ENCODE measurements around the gene CLCN5.

The CLCN5 gene

DNA sequence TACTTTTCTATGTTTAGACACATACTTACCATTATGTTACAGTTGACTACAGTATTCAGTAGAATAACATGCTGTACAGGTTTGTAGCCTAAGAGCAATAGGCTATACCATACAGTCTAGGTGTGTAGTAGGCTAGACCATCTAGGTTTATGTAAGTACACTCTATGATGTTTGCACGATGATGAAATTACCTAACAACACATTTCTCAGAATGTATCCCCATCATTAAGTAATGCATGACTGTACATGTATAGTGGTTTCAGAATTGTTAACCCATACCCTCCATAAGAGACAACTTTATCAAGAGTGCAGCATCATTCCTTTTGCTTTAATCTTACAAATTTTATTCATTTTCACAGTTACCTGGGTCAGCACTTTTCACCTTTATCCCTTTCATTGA lies 126.8 kb downstream of the CLCN5 start:
- no peaks in the 10 kb centered on the region for H3K9me3 ChIP-seq (ENCODE audit: control insufficient read depth, insufficient read depth, low read length)
- peaks cover 5% of the 10 kb centered on the region; the same call in 1 of the 2 replicates for H3K4me1 ChIP-seq (ENCODE audit: control insufficient read depth, insufficient read depth, low read length)
- no peak overlapping the region for H3K4me3 ChIP-seq (ENCODE audit: low read depth, low read length)
- H3K27me3 ChIP-seq (ENCODE audit: control insufficient read depth, insufficient read depth, low read length) = no peaks in the 10 kb centered on the region
- no peaks in the 10 kb centered on the region for H3K36me3 ChIP-seq (ENCODE audit: control insufficient read depth, insufficient read depth, low read length)
- no peak overlapping the region for H3K9ac ChIP-seq (ENCODE audit: low read depth, low read length)
- H3K27ac ChIP-seq (ENCODE audit: low read depth, low read length) = no peak overlapping the region

DNA sequence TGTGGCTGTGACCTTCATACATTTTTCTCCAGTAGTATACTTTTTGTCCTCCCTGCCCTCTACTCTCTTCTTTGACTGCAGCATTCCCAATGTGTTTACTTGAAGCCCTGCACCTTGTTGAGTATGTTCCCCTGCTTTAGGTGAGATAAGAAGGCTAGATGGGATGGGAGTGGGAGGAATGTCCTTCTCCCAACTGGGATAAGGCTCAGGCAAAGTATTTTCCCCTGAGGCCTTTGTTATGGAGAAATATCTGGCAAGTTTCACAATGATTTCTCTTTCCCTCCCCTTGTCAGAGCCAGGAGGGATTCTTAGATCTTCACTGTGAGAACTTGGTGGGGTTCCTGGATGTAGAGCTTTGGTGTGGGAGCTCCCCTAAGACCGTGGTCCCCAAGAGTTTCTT lies 131.8 kb downstream of the CLCN5 start:
- no peak overlapping the region for H3K27ac ChIP-seq (ENCODE audit: low read depth, low read length)
- H3K9me3 ChIP-seq (ENCODE audit: control insufficient read depth, insufficient read depth, low read length) = no peaks in the 10 kb centered on the region; the same call in 1 of the 2 replicates
- H3K4me1 ChIP-seq (ENCODE audit: control insufficient read depth, insufficient read depth, low read length) = peaks cover 8% of the 10 kb centered on the region; the same call in 1 of the 2 replicates
- no peaks in the 10 kb centered on the region for H3K27me3 ChIP-seq (ENCODE audit: control insufficient read depth, insufficient read depth, low read length)
- H3K9ac ChIP-seq (ENCODE audit: low read depth, low read length) = no peak overlapping the region
- no peak overlapping the region for H3K4me3 ChIP-seq (ENCODE audit: low read depth, low read length)
- H3K36me3 ChIP-seq (ENCODE audit: control insufficient read depth, insufficient read depth, low read length) = no peaks in the 10 kb centered on the region

DNA sequence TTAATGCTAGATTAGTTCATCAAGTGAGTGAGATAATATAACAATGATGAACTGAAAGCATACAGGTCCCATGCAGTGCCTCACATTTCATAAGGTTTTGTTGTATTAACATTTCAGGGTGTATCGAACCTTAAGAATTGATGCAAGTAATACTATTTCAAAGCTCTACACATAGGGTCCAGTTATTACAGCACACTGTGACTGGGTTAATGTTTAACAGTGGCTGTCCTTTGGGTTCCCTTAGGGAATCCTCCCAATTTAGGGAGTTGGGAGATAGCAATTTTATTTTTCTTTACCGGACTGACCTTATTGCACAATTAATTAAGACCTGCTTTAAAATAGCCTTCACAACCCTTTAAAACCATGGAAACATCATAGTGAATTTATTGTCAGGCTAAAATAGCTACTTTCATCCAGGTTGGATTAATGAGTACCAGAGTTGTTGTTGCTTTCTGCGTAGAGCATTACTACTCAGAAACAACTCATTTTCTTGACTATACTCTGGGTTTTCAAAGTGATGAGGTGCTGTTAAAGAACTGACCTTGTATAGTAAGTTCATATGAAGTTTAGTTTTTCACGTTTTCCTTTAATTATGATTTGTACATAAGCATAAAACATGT lies 144.0 kb downstream of the CLCN5 start:
- Histone ChIP-seq H3K27me3 (ENCODE audit: control insufficient read depth, insufficient read depth, low read length) (no peaks in the 10 kb centered on the region), H3K9me3 (ENCODE audit: control insufficient read depth, insufficient read depth, low read length) (no peaks in the 10 kb centered on the region), H3K4me3 (ENCODE audit: low read depth, low read length) (no peak overlapping the region), H3K27ac (ENCODE audit: low read depth, low read length) (peak overlapping the region; percentile 85), H3K36me3 (ENCODE audit: control insufficient read depth, insufficient read depth, low read length) (no peaks in the 10 kb centered on the region), H3K9ac (ENCODE audit: low read depth, low read length) (no peak overlapping the region), H3K4me1 (ENCODE audit: control insufficient read depth, insufficient read depth, low read length) (peaks cover 17% of the 10 kb centered on the region)

DNA sequence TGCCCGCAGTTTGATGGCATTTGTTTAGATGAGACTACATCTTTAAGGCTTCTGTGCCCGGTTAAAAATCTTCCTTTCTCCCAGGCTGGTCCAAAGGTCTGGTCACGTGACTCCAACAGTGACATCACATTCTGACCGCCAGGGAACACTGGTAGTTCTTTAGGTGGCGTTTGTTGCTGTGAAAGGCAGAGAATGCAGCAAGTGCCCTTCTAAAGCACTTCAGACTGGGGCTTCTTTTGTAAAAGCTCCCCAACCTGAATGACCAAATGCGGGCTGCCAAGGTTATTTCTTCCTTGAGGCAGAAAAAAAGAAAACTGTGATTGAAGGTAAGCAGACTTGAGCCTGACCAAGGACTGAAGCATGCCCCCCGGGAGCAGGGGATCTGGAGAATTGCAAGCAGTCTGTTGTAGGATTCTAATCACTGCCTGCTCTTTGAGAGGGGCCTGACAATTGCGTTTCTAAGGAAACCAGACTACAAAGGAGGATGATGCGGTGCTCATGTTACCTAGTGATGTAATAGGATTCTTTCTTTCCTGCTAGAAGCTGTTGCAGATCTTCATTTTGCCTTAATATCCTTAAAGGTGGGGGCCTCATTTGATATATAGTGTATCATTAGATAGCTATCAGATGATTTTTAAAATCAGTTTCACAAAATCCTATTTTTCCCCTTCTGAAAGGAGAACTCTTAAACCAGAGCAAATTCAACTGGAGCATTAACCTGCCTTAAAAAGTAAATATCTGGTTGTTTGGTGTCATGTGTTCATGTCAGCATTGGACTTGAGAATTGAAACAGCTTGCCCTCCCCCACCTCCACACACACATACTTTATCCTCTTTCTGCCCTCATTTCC lies 145.3 kb downstream of the CLCN5 start:
- H3K9ac ChIP-seq (ENCODE audit: low read depth, low read length) = no peak overlapping the region; the same call in 1 of the 2 replicates
- no peaks in the 10 kb centered on the region for H3K36me3 ChIP-seq (ENCODE audit: control insufficient read depth, insufficient read depth, low read length)
- H3K9me3 ChIP-seq (ENCODE audit: control insufficient read depth, insufficient read depth, low read length) = no peaks in the 10 kb centered on the region
- peak overlapping the region; percentile 58 for H3K4me3 ChIP-seq (ENCODE audit: low read depth, low read length)
- H3K4me1 ChIP-seq (ENCODE audit: control insufficient read depth, insufficient read depth, low read length) = peaks cover 17% of the 10 kb centered on the region
- H3K27me3 ChIP-seq (ENCODE audit: control insufficient read depth, insufficient read depth, low read length) = no peaks in the 10 kb centered on the region
- H3K27ac ChIP-seq (ENCODE audit: low read depth, low read length) = peak overlapping the region; percentile 85

DNA sequence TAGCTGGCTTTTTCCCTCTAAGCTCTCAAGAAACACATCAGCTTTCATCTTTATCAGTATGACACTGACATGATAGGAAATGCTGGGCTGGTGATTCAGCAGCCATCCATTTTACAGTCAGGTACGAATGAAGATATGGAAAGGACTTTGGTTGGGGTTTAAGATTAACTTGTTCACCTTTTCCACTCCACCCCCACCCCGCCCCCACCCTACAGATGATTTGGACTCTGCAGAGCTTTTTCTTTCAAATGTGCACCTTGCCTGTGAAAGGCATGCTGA lies 145.8 kb downstream of the CLCN5 start:
- Histone ChIP-seq H3K4me1 (ENCODE audit: control insufficient read depth, insufficient read depth, low read length) (peaks cover 17% of the 10 kb centered on the region), H3K36me3 (ENCODE audit: control insufficient read depth, insufficient read depth, low read length) (no peaks in the 10 kb centered on the region), H3K27ac (ENCODE audit: low read depth, low read length) (peak overlapping the region; percentile 85), H3K4me3 (ENCODE audit: low read depth, low read length) (no peak overlapping the region), H3K9ac (ENCODE audit: low read depth, low read length) (no peak overlapping the region), H3K9me3 (ENCODE audit: control insufficient read depth, insufficient read depth, low read length) (no peaks in the 10 kb centered on the region), H3K27me3 (ENCODE audit: control insufficient read depth, insufficient read depth, low read length) (no peaks in the 10 kb centered on the region)

DNA sequence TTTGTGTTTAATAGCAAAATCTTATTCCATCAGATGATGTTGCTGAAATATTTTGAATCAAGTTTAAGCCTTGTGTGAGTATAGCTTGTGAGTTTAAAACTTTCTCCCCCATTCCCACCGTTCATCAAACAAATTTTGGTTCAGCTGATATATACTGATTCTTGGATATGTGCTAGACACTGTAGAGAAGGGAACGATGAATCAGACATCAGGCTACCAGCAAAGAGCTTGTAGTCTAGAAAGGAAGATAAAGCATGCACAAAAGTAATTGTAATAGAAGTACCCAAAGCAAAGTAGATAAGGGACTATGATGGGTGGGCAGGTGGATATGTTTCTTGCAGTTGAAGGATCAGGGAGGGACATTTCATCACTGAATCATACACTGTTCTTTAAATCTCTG lies 146.5 kb downstream of the CLCN5 start:
- Histone ChIP-seq H3K27ac (ENCODE audit: low read depth, low read length) (no peak overlapping the region), H3K27me3 (ENCODE audit: control insufficient read depth, insufficient read depth, low read length) (no peaks in the 10 kb centered on the region), H3K4me1 (ENCODE audit: control insufficient read depth, insufficient read depth, low read length) (peaks cover 17% of the 10 kb centered on the region), H3K9me3 (ENCODE audit: control insufficient read depth, insufficient read depth, low read length) (no peaks in the 10 kb centered on the region), H3K9ac (ENCODE audit: low read depth, low read length) (no peak overlapping the region), H3K36me3 (ENCODE audit: control insufficient read depth, insufficient read depth, low read length) (no peaks in the 10 kb centered on the region), H3K4me3 (ENCODE audit: low read depth, low read length) (no peak overlapping the region)

DNA sequence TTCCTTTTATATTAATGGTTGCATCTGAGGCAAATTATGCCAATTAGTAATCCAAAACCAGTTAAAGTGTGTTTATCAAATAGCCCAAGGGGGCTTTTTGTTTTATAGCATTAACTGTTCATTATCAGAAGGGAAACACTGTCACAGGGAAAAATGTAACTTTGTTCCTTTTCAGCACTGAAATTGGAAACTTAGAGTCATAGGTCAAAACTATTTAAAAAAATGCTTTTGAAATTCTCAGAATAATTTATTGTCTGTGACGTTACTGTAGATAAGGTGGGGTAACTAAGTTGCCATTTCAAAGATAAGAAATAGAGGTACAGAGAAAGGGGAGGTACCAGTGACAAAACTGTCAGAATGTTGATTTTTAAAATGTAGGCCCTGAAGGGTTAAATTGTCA lies 149.1 kb downstream of the CLCN5 start:
- no peak overlapping the region for H3K4me3 ChIP-seq (ENCODE audit: low read depth, low read length)
- H3K27me3 ChIP-seq (ENCODE audit: control insufficient read depth, insufficient read depth, low read length) = no peaks in the 10 kb centered on the region
- H3K4me1 ChIP-seq (ENCODE audit: control insufficient read depth, insufficient read depth, low read length) = peaks cover 17% of the 10 kb centered on the region
- no peaks in the 10 kb centered on the region for H3K36me3 ChIP-seq (ENCODE audit: control insufficient read depth, insufficient read depth, low read length)
- H3K27ac ChIP-seq (ENCODE audit: low read depth, low read length) = no peak overlapping the region
- H3K9me3 ChIP-seq (ENCODE audit: control insufficient read depth, insufficient read depth, low read length) = no peaks in the 10 kb centered on the region
- H3K9ac ChIP-seq (ENCODE audit: low read depth, low read length) = no peak overlapping the region

DNA sequence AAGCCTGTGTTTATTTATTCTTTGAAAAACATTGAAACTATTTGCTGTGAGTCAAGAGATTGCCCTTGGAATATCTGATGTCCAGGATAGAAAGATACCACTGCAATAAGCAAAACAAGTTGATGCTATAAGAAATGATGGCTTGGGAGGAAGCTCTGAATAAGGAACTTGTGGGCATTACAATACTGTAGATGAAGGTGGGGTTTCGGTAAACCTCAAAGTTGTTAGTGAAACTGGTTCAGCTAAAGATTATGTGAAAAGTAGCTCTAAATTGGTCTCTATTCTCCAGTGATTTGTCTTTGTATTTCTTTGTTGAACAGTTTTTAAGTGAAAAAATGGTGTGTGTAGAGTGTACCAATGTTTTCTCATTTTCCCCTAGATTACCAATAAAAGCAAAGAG lies 149.7 kb downstream of the CLCN5 start:
- Histone ChIP-seq H3K27me3 (ENCODE audit: control insufficient read depth, insufficient read depth, low read length) (no peaks in the 10 kb centered on the region), H3K4me3 (ENCODE audit: low read depth, low read length) (no peak overlapping the region), H3K27ac (ENCODE audit: low read depth, low read length) (no peak overlapping the region), H3K9me3 (ENCODE audit: control insufficient read depth, insufficient read depth, low read length) (no peaks in the 10 kb centered on the region), H3K9ac (ENCODE audit: low read depth, low read length) (no peak overlapping the region), H3K4me1 (ENCODE audit: control insufficient read depth, insufficient read depth, low read length) (peaks cover 14% of the 10 kb centered on the region), H3K36me3 (ENCODE audit: control insufficient read depth, insufficient read depth, low read length) (no peaks in the 10 kb centered on the region)

DNA sequence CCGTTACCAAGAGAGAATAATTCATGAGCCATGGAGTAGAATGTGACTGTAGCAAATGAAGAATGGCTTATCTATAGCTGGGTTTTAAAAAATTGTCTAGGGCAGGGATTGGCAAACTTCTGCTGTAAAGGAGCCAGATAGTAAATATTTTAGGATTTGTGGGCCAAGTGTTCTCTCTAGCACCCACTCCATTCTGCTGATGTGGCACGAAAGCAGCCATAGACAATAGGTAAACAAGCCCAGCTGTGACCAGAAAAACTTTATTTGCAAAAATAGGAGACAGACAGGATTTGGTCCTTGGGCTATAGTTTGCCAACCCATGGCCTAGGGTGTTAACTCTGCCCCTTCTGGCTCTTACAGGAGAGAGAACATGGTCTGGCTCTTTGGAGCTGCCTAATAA lies 151.2 kb downstream of the CLCN5 start:
- no peak overlapping the region for H3K9ac ChIP-seq (ENCODE audit: low read depth, low read length)
- H3K36me3 ChIP-seq (ENCODE audit: control insufficient read depth, insufficient read depth, low read length) = no peaks in the 10 kb centered on the region
- no peak overlapping the region for H3K4me3 ChIP-seq (ENCODE audit: low read depth, low read length)
- no peak overlapping the region for H3K27ac ChIP-seq (ENCODE audit: low read depth, low read length)
- H3K27me3 ChIP-seq (ENCODE audit: control insufficient read depth, insufficient read depth, low read length) = no peaks in the 10 kb centered on the region
- H3K9me3 ChIP-seq (ENCODE audit: control insufficient read depth, insufficient read depth, low read length) = no peaks in the 10 kb centered on the region
- peaks cover 3% of the 10 kb centered on the region; the same call in 1 of the 2 replicates for H3K4me1 ChIP-seq (ENCODE audit: control insufficient read depth, insufficient read depth, low read length)

DNA sequence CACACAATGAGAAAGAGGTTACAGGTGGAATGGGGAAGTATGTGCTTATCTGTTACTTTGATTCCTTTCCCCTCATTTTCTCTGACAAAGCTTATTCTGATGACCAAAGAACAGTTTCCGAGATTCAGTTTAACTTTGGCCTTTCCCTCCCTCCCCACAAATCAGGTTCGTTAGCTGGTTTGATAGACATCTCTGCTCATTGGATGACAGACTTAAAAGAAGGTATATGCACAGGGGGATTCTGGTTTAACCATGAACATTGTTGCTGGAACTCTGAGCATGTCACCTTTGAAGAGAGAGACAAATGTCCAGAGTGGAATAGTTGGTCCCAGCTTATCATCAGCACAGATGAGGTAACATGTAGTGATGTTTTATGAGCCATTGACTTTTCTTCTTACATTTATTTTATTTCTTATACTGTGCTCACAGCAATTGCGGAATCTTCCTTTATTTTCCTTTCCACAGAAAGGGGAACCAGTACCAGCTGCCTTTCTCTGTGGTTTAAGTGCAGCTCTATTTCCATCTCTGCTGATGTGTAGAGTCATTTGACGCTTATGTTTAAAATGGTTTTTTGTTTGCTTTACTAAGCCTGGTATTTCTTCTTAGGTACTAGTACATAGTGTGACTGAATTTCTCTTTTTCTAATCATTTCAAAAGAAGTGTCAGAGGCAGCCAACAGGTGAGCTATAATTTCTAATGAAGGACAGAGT lies 153.4 kb downstream of the CLCN5 start:
- no peak overlapping the region for H3K9ac ChIP-seq (ENCODE audit: low read depth, low read length)
- no peak overlapping the region for H3K27ac ChIP-seq (ENCODE audit: low read depth, low read length)
- H3K36me3 ChIP-seq (ENCODE audit: control insufficient read depth, insufficient read depth, low read length) = no peaks in the 10 kb centered on the region
- no peaks in the 10 kb centered on the region for H3K27me3 ChIP-seq (ENCODE audit: control insufficient read depth, insufficient read depth, low read length)
- H3K9me3 ChIP-seq (ENCODE audit: control insufficient read depth, insufficient read depth, low read length) = no peaks in the 10 kb centered on the region
- H3K4me3 ChIP-seq (ENCODE audit: low read depth, low read length) = no peak overlapping the region
- no peaks in the 10 kb centered on the region for H3K4me1 ChIP-seq (ENCODE audit: control insufficient read depth, insufficient read depth, low read length)

DNA sequence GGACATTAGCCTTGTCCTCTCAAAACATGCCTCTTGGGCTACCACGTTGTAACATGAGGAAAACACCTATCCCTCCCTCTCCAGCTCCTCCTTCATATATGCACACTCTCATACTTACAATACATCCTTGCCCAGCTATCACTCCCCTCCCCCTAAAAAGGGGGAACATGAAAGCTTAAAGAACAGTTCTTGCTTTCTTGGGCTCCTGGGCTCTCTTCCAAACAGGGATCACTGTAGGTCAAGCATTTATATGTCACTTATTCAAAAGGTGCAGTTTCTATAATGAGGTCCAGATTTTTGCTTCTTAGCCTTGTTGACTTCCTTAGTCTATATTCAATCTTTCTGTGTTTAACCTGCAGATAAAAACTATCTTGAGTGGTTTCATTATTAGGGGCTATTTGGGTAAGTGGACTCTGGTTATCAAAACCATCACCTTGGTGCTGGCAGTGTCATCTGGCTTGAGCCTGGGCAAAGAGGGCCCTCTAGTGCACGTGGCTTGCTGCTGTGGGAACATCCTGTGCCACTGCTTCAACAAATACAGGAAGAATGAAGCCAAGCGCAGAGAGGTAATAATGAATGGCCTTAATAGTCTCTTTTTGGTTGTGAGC lies 159.0 kb downstream of the CLCN5 start:
- H3K27ac ChIP-seq (ENCODE audit: low read depth, low read length) = no peak overlapping the region
- peaks cover 5% of the 10 kb centered on the region; the same call in 1 of the 2 replicates for H3K36me3 ChIP-seq (ENCODE audit: control insufficient read depth, insufficient read depth, low read length)
- no peak overlapping the region for H3K9ac ChIP-seq (ENCODE audit: low read depth, low read length)
- H3K9me3 ChIP-seq (ENCODE audit: control insufficient read depth, insufficient read depth, low read length) = no peaks in the 10 kb centered on the region
- no peaks in the 10 kb centered on the region for H3K27me3 ChIP-seq (ENCODE audit: control insufficient read depth, insufficient read depth, low read length)
- H3K4me1 ChIP-seq (ENCODE audit: control insufficient read depth, insufficient read depth, low read length) = no peaks in the 10 kb centered on the region
- no peak overlapping the region for H3K4me3 ChIP-seq (ENCODE audit: low read depth, low read length)
